Glutamatergic neuron (in vitro differentiated cells): ENCODE data around the gene CCDC14. TPM values are rescaled to one million over a fixed set of nuclear protein-coding genes. Genes with fewer than 3 reads are reported as not detected.

Source experiments
- DNase-seq: peaks from one replicate; pipeline ENCODE4 v3.0.0; 2022
- H3K27ac Mint-ChIP-seq: one replicate; pipeline ENCODE4 v1.8.0; 2020; ENCODE audit warnings: mild to moderate bottlenecking, mixed read lengths, inconsistent platforms; ENCODE audit not compliant: unreplicated experiment
- H3K27me3 Mint-ChIP-seq: one replicate; pipeline ENCODE4 v1.8.0; 2020; ENCODE audit warnings: mild to moderate bottlenecking, moderate library complexity, mixed read lengths, inconsistent platforms; ENCODE audit not compliant: unreplicated experiment
- H3K36me3 Mint-ChIP-seq: one replicate; pipeline ENCODE4 v1.8.0; 2020; ENCODE audit warnings: mild to moderate bottlenecking, mixed read lengths, inconsistent platforms; ENCODE audit not compliant: unreplicated experiment
- H3K4me1 Mint-ChIP-seq: one replicate; pipeline ENCODE4 v1.8.0; 2020; ENCODE audit warnings: mild to moderate bottlenecking, low read depth, mixed read lengths, inconsistent platforms; ENCODE audit not compliant: unreplicated experiment
- H3K4me3 Mint-ChIP-seq: one replicate; pipeline ENCODE4 v1.8.0; 2020; ENCODE audit warnings: mild to moderate bottlenecking, mixed read lengths, inconsistent platforms; ENCODE audit not compliant: unreplicated experiment
- H3K9me3 Mint-ChIP-seq: one replicate; pipeline ENCODE4 v1.8.0; 2020; ENCODE audit warnings: mild to moderate bottlenecking, moderate library complexity, mixed read lengths, inconsistent platforms; ENCODE audit not compliant: unreplicated experiment
- total RNA-seq: library from RNA; stranded (reverse); fragmentation: NEBNext Ultra II Directional; extraction: Animal tissue kit (Norgen Biotek cat#: 25700); gene quantifications from one replicate; pipeline ENCODE4 v1.2.1, GENCODE V29; 2021; ENCODE audit not compliant: unreplicated experiment
- TF ChIP-seq, protein P1 (sequence below): fragments of 200-600 bp; sonication (generic); IDR thresholded peaks from one replicate; pipeline ENCODE4 v1.5.0; 2021; ENCODE audit not compliant: partially characterized antibody, unreplicated experiment

The CCDC14 gene
- total RNA-seq, 1 donor from 2014 or later = 84.6 TPM

GRCh38 chr3:123926396-123926795 is 34.6 kb downstream of the CCDC14 start:
- Mint-ChIP-seq H3K27me3 (no peaks in the 10 kb centered on the region), H3K9me3 (no peaks in the 10 kb centered on the region), H3K4me3 (no peak overlapping the region), H3K27ac (no peak overlapping the region), H3K4me1 (no peaks in the 10 kb centered on the region), H3K36me3 (peaks cover 13% of the 10 kb centered on the region)
- TF ChIP-seq, protein P1, sequence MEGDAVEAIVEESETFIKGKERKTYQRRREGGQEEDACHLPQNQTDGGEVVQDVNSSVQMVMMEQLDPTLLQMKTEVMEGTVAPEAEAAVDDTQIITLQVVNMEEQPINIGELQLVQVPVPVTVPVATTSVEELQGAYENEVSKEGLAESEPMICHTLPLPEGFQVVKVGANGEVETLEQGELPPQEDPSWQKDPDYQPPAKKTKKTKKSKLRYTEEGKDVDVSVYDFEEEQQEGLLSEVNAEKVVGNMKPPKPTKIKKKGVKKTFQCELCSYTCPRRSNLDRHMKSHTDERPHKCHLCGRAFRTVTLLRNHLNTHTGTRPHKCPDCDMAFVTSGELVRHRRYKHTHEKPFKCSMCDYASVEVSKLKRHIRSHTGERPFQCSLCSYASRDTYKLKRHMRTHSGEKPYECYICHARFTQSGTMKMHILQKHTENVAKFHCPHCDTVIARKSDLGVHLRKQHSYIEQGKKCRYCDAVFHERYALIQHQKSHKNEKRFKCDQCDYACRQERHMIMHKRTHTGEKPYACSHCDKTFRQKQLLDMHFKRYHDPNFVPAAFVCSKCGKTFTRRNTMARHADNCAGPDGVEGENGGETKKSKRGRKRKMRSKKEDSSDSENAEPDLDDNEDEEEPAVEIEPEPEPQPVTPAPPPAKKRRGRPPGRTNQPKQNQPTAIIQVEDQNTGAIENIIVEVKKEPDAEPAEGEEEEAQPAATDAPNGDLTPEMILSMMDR = no peak
- no peak for DNase-seq

- DNase-seq = no peak
Measured at GRCh38 chr3:123920868-123921267, 40.2 kb downstream of the CCDC14 start.

DNA sequence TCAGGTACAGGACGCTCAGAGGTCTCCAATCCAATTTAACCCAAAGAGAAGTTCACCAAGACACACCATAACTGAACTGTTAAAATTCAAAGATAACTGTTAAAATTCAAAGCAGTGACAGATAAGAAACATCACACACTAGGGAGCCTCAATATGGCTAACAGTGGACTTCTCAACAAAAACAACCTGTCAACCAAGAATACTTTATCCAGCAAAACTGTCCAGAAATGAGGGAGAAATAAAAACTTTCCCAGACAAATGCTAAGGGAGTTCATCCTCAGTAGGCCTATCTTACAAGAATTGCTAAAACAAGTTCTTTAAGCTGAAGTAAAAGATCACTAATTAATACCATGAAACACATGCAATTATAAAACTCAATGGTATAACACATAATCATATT is 40.6 kb downstream of the CCDC14 start:
- TF ChIP-seq, protein P1 = no peak
- Mint-ChIP-seq H3K4me1 (no peaks in the 10 kb centered on the region), H3K27me3 (no peaks in the 10 kb centered on the region), H3K4me3 (no peak overlapping the region), H3K9me3 (peaks cover 2% of the 10 kb centered on the region), H3K36me3 (peaks cover 30% of the 10 kb centered on the region), H3K27ac (no peak overlapping the region)
- DNase-seq = no peak

More at GRCh38 chr3:123920868-123921267, 40.2 kb downstream of the CCDC14 start:
- no peaks in the 10 kb centered on the region for H3K27me3 Mint-ChIP-seq
- H3K4me1 Mint-ChIP-seq = no peaks in the 10 kb centered on the region
- no peak overlapping the region for H3K27ac Mint-ChIP-seq
- no peak overlapping the region for H3K4me3 Mint-ChIP-seq
- peaks cover 30% of the 10 kb centered on the region for H3K36me3 Mint-ChIP-seq
- H3K9me3 Mint-ChIP-seq = peaks cover 2% of the 10 kb centered on the region
- TF ChIP-seq, protein P1 = no peak

GRCh38 chr3:123919353-123919752 is 41.7 kb downstream of the CCDC14 start:
- TF ChIP-seq, protein P1 = no peak
- H3K4me3 Mint-ChIP-seq = no peak overlapping the region
- DNase-seq = no peak
- H3K9me3 Mint-ChIP-seq = peaks cover 2% of the 10 kb centered on the region
- no peaks in the 10 kb centered on the region for H3K4me1 Mint-ChIP-seq
- H3K36me3 Mint-ChIP-seq = peaks cover 30% of the 10 kb centered on the region
- no peaks in the 10 kb centered on the region for H3K27me3 Mint-ChIP-seq
- H3K27ac Mint-ChIP-seq = no peak overlapping the region

DNA sequence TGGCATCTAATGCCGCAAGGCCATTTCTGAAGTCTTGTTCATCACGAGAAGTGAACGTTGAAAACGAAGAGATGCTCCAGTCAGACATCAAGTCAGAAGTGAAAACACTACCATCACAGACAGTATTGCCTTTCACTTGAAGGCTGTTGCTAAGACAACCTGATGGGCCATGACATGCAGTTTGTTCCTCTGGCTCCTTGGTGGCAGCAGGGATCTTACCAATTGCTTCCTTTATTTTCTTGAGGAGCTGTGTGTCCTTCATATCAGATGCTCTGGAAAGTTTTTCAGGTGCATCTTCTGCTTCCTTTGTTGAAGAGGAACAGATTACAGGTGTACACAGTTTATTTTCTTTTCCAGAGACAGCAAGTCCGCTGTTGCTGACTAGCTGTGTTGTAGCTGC is 46.2 kb downstream of the CCDC14 start:
- TF ChIP-seq, protein P1 = no peak
- no peak for DNase-seq
- Mint-ChIP-seq H3K27me3 (no peaks in the 10 kb centered on the region), H3K9me3 (no peaks in the 10 kb centered on the region), H3K27ac (no peak overlapping the region), H3K4me1 (no peaks in the 10 kb centered on the region), H3K4me3 (no peak overlapping the region), H3K36me3 (peaks cover under 1% of the 10 kb centered on the region)
